Hematopoietic multipotent progenitor cell treated with erythropoietin and hydrocortisone succinate and interleukin-3 and kit ligand, for 6 days (in vitro differentiated cells): Measurements from ENCODE around the gene DUSP8.
A peak's percentile ranks its signal among the peaks of the same experiment; 100 is the strongest.

Source experiments
- DNase-seq: peaks from one replicate; pipeline ENCODE4 v3.0.0-alpha.2; 2015

Gene DUSP8

DNA sequence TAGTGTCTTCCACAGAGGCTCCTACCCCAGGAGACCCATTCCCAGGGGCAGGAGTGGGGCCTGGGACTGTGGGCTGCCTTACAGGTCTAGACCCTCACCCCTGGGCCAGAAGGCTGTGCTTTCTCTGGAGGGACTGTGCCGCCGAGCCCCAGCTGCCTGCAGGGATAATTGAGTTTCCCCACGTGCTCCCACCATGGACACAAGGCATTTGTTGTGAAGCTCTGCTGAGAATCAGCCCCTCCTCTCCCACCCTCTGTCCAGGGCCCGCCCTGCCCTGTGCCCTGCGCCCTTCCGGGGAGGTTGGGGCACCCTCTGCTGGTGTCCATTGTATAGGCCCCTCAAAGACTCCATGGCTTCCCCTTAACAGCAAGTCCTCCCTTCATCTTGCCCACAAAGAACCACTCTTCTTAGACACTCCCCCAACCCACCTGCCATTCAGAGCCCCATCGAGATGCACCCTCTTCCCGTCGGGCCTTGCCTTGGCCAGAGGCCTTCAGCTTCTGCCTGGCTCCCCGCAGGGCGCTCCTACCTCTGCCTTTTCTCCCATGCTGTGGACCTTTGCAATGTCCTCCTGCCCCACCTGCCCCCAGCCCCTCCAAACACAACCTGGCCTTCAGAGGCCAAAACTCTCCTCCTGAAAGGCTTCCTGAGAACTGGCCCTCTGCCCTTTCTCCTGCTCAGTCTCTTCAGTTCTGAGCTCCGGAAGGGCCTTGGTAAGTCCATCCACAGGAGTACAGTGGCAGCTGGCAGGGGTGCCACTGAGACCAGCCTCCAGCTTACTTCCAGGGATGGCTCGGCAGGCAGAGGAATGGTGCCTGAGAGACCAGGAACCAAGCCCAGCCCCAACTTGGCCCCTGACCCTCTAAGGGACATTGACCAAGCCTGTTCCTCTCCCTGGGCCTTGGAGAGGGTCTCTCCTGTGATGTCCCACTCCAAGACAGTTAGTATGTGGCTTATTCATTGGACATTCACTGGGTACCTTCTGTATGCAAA lies 22.4 kb downstream of the DUSP8 start:
- DNase-seq: peak; percentile 41

DNA sequence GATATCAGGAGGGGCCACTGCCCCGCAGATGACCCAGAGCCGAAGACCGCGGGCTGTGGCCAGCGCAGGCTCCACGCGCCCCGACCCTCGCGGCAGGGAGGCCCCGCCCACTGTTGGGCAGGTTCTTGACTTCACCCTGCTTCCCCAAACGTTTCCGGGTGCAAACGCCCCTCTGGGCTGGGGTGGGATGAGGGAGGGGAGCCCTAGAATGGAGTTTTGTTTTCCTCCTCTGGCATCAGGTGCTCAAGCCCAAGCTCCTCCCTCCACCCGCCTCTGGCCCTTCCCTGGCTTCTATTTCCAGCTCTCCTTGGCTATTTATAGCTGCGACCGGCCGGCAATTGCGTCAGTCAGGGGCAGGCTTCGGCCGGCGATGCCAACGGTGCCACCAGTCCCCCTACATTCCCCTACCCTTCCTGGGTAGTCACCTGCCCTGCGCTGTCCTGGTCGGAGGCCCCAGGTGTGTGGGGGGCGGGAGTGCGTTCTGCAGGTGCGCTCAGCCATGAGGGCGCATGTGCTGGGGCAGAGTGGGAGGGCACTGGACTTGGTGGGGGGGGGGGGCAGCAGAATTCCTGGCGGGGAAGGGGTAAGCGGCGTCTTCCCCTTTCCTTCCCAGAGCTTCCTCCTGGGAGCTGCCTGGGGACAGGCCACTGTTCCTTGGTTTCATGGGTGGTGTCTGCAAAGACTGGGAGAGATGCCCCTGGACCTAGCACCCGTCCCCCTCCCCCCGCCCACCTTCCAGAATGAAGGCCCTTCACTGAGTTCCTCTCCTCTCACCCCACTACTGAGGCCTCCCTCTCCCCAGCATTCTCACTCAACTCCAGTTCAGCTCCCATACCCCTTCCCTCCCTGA lies 23.6 kb downstream of the DUSP8 start:
- DNase-seq: no peak

DNA sequence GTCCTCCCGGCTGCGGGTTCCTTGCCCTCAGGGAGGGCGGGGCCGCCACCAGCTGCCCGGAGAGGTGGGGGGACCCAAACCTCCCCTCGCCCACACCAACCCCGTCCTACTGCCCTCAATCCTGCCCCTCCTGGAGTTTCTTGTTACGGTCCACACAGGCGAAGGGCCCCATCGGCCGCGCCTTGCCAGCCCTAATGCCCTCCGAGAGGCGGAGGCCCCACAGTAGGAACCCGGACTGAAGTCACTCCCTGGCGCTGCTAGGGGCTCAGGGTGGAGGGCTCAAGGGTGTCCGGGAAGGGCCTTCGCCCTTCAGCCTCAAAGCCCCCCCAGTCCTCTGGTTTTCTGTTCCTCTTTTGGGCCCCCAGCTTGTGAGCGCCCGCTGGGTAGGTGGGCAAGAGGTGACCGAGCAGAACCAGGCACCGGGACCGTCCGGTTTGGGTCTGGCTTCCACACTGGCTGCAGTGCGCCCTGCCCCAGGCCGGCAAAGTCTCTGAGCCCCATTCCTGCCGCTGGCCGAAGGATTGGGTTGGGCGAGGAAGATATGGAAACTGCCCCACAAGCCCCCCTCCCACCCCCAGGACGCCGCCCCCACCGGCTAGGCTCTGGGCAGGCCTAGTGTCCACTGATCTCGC lies 24.5 kb downstream of the DUSP8 start:
- DNase-seq: no peak

DNA sequence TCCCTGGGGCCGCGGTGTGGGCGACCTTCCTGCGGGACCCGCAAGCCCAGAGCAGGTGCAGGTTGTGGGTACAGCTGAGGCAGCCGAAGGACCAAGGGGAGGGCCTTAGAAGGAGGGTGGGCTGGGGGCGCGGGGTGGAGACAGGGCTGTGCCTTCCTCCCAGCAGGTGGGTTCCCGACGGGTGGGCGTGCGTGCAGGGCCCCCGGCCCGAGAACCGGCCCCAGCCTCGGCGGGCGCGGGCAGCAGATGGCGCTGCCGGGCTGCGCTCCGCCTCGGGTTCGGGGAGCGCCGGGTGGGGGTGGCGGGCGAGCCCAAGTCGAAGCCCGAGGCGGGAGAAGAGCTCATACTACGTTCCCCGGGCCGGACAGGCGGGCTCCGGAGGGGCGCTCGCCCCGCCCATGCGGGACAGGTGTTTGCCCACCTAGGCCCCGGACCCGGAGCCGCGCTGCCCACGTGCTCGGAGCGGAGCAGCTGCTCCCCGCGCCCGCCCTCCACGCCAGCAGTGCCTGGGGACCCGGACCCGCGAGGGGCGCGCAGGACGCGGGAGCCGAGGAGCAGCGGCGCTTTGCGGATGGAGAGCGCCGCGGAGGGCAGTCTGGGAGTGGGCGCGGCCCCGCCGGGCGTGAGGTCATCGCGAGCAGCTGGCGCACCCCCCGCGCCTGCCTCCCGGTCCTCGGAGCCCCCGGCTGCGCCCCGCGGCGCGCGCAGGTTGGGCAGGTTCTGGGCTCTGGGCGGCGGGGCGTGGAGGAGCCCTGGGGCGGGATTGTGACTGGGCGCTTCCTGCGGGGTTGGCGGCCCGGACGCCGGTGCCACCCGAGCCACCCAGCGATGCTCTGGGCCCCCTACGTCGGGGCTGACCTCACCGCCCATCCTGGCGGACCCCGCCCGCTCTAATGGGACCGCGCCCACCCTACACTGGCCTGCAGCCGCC lies 25.3 kb downstream of the DUSP8 start:
- peak; percentile 64 for DNase-seq

DNA sequence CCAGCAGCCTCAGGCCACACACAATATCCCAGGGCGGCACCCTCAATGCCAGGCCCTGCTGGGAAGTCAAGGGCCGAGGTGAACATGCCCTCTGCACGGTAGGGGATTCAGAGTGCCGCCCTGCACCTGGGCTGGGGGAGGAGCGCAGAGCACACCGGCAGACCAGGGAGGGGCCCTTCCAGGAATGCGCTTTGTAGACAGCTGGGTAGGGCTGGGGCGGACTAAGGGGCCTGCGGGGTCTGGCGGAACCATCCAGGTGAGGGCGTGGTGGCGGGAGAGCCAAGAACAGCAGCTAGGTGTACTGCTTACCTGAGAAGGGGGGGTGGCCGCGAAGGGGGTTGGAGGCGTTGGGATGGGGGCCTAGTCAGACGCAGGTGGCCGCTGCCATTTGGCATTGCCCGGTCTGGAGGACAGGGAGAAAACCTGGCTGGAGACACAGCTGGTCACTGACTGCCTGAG lies 26.0 kb downstream of the DUSP8 start:
- no peak for DNase-seq

DNA sequence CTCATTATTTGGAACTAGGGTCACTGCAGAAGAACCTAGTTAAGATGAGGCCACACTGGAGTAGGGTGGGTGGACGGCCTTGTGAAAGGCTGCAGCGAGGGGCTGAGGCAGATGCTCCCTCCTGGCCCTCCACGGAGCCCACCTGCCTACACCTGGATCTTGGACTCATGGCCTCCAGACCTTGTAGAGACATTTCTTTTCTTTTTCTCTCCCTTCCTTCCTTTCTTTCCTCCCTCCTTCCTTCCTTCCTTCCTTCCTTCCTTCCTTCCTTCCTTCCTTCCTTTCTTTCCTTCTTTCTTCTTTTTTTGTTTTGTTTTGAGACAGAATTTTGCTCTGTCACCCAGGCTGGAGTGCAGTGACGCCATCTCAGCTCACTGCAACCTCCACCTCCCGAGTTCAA lies 26.6 kb downstream of the DUSP8 start:
- DNase-seq: no peak

DNA sequence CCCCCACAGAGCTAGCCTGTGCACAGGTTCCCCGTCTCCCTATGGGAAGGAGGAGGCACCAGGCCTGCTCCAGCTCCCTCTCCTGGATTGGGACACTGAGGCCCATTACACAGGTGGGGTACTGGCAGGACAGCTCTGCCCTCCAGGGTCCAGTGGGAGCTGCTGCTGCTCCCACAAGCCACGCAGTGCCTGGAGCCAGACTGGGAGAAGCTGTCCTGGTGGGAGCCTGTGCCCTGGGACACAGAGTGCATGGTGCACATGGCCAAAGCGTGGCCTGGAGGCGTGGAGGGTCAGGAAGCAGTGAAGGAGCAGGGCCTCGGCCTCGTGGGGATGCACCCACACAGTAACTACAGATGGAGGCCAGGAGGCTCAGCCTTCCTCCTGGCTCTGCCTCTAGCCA lies 27.5 kb downstream of the DUSP8 start:
- DNase-seq: no peak

DNA sequence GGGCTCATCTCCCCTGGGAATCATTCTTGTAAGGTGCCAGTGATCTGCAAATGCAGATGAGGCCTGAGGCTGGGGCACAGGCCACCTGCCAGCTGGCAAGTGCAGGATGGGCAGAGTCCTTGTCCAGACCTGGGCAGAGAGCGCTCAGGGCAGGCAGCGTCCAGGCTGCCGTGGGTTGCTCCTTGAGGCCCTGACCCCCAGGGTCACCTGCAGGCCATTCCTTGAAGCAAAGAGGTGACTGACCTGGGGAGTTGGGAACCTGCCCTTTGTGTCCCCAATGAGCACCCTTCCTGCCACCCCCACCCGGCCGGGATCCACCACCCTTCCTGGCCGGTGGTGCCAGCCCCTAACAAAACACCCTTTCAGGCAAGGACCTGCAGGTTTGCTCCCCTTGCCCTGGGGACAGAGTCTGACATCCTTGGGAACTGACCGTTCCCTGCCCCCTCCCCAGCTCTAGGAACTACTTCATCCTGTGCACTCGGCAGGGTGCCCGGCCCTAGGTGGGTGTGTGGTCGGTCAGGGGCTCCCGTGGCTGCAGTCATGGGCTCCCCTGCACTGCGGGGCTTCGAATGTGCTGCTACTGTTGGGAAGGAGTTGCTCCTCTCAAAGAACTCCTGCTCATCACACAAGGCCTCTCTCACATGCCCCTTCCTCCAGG lies 28.3 kb downstream of the DUSP8 start:
- DNase-seq: no peak

DNA sequence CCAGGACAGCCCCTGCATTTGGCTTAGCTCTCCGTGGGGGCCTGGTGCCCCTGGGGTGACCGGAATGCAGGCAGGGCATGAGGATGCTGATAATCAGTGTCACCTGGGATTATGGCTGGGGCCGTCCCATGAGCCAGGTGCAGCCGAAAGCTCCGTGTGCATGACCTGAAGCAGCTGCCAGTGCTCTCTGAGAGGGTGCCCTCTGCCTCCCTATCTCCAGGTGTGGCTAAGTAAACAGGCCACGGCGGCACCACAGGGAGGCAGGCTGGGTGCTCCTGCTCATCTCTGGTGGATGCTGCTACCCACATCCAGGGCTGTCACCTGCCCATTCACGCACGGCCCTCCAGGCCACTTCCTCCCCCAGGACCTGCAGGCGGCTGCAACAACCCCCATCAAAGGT lies 29.8 kb downstream of the DUSP8 start:
- DNase-seq: no peak

DNA sequence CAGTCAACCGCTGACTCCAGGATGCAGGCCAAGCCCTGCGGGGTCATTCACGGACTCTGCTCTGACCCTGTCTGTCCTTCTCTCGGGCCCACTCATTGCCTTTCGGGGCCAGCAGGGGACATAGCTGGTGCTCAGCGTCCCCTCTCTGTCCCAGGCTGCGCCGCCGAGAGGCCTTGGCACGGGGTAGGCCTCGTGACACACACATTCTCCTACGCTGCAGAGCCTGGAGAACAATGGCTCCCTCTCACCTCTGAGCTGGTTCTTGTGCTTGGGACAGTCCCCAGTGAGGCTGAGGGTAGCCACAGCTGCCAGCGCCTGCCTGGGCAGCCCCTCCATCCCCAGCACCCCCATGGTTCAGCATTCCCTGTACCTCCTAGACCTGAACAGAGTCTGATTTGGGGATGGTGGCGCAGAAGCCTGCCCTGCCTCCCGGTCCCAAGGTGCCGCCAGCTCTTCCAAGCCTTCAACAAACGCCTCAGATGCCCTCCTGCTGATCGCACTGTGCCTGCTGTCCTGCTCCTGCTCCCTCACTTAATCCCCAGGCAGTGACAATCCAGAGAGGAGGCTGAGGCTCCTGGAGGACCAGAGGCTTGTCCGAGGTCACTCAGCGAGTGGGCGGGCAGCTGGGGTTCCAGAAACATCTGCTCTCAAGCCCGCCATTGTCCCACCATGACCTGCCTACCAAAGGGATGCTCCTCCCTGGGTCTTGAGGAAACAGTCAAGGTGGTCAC lies 30.4 kb downstream of the DUSP8 start:
- DNase-seq: no peak

DNA sequence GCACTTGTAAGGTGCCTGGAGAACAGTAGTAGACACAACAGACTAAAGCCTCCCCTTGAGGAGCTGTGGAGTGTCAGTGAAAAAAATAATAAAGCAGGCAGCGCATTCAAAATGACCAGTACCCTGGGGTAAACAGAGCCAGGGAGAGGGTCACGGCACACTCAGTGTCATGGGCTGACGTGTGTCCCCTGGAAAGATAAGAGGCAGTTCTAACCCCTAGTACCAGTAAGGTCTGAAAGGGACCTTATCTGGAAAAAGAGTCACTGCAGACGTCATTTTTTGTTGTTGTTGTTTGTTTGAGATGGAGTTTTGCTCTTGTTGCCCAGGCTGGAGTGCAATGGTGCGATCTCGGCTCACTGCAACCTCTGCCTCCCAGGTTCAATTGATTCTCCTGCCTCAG lies 32.0 kb downstream of the DUSP8 start:
- DNase-seq: no peak

DNA sequence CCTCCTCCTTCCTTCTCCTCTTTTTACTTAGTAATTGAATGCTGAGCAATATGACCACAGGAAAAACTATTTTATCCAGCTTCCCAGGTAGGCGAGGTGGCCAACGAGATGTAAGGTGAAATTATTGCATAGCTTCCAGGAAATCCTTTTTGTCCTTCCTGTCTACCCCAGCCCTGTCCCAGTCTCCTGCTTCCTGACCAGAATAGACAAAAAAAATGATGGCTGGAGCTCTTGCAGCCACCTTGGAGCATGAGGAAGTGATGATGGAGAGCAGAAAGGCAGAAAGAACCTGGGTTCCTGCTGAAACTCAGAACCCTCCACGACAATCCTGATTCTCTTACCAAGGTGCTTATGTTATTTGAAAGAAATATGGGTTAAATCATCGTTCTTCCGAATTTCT lies 33.9 kb downstream of the DUSP8 start:
- no peak for DNase-seq

DNA sequence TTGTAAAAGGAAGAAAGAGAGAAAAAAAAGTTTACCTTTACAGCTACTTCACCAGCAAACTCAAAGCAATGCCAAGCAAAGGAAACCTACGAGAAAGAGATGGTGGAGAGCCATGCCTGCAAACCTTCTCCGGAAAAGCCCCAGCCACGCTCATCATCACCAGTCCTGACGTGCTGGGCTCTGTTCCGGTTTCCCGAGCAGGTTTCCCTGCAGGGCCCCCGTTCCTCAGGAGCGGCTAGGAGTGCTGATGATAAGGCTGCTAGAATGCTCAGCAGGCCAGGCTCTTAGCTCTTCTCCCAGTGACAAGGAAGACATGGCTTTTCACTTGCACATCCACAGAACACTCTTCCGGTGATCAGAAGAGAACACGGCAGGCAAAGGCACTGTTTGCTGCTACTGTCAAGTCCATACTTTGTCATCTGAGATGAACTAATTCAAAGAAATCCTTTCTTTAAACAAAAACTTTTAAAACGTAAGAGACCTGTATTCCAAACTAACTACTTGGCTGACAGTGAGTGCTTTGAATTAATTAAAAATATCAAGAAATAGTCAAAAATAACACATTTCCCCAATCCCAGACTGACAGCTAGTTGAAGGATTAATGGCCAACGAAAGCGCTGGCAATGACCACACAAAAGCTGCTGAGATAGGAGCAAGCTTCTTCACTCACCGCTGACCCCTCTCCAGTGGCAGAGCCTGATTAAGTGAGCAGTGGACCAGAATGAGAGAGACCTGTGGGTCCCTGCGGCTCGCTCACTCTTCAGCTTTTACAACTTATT lies 35.8 kb downstream of the DUSP8 start:
- DNase-seq: no peak

DNA sequence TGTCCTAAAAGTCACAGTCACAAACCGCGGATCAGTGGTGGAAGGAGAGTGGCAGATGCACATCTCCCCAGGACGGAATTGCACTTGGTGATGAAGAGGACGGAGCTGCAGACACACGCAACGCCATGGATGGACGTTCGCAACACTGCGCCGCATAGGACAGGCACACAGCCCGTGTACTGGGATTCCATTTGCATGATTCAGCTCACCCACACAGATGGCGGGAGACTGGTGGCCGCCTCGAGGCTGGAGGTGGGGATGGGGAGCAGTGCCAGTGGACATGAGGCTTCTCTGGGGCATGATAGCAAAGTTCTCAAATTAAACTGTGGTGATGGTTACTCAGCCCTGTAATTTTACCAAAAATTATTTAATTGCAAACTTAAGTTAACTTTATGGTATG lies 37.4 kb downstream of the DUSP8 start:
- no peak for DNase-seq

DNA sequence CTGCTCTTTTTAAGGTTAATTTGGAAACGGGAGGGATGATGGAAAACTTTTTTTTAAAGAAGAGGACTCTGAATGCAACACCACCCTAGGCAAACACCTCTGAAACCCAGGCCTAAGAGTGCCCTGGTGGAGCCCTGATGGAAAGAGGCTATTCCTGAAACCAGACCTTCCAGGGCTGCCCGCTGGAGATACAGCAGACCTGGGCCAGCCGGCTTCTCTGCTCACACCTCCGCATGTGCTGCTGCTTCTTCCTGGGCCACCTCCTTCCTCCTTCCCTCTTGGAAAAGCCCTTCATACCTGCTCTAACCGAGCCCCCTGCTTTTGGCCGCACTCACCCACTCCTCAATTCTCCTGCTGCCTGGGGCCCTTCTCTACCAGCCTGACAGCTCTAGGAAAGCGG lies 37.9 kb downstream of the DUSP8 start:
- DNase-seq: no peak

DNA sequence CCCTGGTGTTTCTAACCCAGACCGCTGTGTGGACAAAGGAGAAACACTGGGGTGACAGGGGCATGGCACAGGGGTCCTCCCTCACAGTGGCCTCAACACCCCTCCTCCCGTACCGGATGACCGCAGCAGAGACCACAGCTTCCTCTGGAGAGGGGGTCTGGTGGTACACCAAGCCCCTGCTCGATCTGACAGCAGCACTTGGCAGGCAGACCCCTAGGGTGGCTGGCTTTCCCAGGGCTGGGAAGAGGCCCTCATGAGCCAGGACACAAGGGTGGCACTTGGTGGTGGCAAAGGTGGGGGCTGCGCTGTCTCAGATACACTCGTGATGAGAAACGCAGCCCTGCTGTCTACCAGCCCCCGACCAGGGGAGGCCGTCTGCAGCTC lies 38.7 kb downstream of the DUSP8 start:
- no peak for DNase-seq

DNA sequence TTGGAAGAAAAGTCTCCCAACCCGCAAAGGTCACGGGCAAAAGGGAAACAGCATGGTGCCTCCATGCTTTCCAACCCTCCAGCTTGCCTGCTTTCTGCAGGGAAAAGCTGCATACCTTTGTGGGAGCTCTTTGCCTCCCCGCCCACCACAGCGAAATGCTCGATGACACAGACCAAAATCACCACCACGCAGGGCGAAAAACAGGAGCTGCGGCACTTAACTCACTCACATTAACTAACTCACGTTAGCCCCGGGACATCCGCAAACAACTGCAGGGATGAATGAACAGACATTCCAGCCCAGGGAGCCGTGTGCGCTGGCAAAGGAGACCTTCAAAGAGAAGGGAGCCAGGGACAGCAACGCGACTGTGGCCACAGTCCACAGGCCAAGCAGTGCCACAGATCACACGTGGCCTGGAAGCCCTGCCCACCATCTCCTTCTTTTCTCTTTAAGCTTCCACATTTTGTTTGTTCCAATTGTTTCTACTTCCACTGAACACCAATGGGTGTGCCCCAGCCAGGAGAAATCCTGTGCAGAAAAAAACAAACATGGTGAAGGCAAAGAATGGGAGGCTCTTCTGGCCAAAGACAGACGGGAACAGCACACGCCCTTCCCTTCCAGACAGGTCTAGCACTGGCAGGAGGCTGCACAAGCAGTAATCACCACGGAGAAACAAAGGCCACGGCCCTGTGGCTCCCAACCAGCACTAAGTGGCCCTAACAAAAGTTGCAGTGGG lies 39.3 kb downstream of the DUSP8 start:
- DNase-seq: no peak

DNA sequence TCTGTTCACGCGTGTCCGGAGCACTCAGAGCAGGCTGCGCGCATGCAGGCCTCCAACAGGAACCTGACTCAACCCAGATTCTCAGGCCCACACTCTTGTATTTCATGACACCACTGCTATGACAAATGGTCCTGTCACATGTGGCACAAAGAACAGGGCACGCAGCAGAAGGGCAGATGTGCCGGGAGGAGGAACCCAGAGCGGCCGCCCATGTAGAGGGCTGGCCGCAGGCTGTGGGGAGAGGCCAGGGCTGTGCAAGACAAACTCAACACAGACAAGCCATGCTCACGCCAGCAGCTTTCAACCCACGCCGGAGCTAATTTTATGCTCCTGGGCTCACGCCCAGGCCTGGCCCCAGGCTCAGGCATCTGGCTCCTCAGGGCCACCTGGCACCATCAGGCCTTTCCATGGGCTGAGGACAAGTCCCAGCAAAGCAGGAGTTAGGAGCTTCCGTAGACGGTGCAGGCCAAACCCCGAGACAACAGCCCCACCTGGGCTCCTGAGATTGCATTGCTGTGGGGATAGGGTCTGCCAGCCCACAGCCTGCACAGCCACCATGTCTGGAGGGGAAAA lies 40.0 kb downstream of the DUSP8 start:
- DNase-seq: no peak

DNA sequence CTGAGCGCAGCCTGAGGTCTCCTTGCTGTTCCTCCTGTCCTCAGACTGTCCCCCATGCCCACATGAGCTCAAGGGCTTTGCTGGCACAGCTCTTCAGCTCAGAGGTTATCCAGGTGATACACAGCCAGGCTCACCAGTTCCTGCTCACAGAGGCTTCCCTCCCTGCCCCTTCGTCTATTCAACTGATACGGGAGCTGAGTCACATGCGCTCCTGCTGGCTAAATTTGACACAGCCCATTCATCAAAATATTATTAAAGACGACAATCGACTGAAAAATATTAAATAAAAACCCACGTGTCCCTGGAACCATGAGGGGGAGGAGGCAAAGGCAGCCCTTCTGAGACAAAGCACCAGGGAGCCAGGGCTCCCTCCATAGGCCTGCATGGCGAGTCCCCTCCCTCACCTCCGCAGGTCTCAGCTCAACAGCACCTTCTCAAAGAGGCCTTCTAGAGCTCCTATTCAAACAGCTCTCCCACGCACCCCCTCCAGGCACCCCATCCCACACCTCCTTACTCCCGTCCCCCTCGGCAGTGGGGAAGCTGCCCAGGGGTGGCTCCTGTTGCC lies 40.5 kb downstream of the DUSP8 start:
- DNase-seq: no peak
